ENCODE measurements around the gene INHBB.

INHBB gene

DNA sequence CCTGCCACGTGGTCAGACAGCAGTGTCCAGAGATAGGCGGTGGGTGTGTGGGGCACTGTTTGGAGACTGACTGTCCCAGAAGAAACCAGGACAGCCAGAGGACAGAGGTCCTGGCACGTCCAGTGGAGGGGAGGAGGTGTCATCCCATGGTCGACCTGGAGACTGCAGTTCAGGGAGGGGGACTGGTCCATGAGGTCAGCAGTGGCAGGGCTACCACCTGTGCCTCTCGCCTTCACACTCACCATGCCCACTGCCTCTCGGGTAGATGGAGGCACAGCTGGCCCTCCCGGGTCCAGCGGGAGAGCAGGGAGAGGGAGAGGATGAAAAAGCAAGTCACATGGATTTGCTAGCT lies 53.9 kb downstream of the INHBB start:
- DNase-seq, result no peak

DNA sequence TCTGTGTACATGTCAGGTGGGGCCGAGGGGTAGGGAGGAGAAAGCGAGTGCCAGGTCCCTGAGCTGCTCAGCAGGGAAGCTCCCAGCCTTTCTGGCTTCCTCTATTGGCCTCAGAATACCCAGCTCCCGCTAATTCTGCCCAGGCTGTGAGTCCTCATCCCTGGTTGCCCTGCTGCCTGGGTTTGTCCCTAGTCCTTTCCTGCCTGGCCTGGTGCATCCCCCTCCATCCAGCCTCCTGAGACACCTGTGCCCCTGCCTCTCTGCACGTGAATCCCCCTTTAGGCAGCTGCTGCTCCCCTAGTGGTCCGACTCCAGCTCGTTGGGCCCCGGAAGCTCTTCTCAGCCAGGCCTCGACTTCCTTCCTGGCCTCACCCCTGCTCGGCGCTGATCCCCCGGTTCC lies 54.6 kb downstream of the INHBB start:
- no peak for DNase-seq
